Peyer's patch (tissue), 4 donors: ENCODE measurements around the gene C8B. TPM values are rescaled to one million over a fixed set of nuclear protein-coding genes. Genes with fewer than 3 reads are reported as not detected.

Source experiments
- DNase-seq, 3 donors: peaks; one replicate each; pipeline ENCODE4 v3.0.0-alpha.2; 2017 to 2019
- H3K27ac ChIP-seq, 4 donors: fragments of 200-600 bp; sonication (generic); one replicate each; pipeline ENCODE4 v1.5.1; 2016 to 2019
- H3K27me3 ChIP-seq, 2 donors: fragments of 200-600 bp; sonication (generic); one replicate each; pipeline ENCODE4 v1.5.1; 2019
- H3K36me3 ChIP-seq, 3 donors: fragments of 200-600 bp; sonication (generic); one replicate each; pipeline ENCODE4 v1.5.1; 2016 to 2019
- H3K4me1 ChIP-seq, 4 donors: fragments of 200-600 bp; sonication (generic); one replicate each; pipeline ENCODE4 v1.5.1; 2016 to 2019
- H3K4me3 ChIP-seq, 4 donors: fragments of 200-600 bp; sonication (generic); 1 replicate in 3 of 4; 2 replicates in 1 of 4; pipeline ENCODE4 v1.5.1; 2016 to 2019; ENCODE audit warnings: mild to moderate bottlenecking in 1 of 4
- H3K9me3 ChIP-seq, 4 donors: fragments of 200-600 bp; sonication (generic); one replicate each; pipeline ENCODE4 v1.5.1; 2016 to 2019; ENCODE audit warnings: mild to moderate bottlenecking in 1 of 4
- POLR2A ChIP-seq, 2 donors: fragments of 450-650 bp; IDR thresholded peaks; one replicate each; pipeline ENCODE4 v1.5.1; 2017; ENCODE audit warnings: antibody characterized with exemption in 2 of 2, mild to moderate bottlenecking in 2 of 2, moderate library complexity in 2 of 2
- total RNA-seq, 4 donors: library from RNA; depleted of rRNA; stranded (reverse); fragments of >200 nt; gene quantifications; one replicate each; pipeline ENCODE4 v1.1.0, GENCODE V29; 2016
- TF ChIP-seq, protein P1 (sequence below), 6 experiments: fragments of 450-650 bp in 4 of 6; fragments of 200-600 bp in 2 of 6; sonication (generic) in 1 of 6; IDR thresholded peaks; one replicate each; pipeline ENCODE4 v1.5.1; 2017 to 2019; ENCODE audit warnings: antibody characterized with exemption in 6 of 6, mild to moderate bottlenecking in 3 of 6, moderate library complexity in 1 of 6

Gene C8B
- total RNA-seq, 4 donors from 2014 or later, result not detected

- DNase-seq, result no peak
- no peak for TF ChIP-seq POLR2A (IDR thresholded peaks at IDR 0.05)
- TF ChIP-seq, protein P1, sequence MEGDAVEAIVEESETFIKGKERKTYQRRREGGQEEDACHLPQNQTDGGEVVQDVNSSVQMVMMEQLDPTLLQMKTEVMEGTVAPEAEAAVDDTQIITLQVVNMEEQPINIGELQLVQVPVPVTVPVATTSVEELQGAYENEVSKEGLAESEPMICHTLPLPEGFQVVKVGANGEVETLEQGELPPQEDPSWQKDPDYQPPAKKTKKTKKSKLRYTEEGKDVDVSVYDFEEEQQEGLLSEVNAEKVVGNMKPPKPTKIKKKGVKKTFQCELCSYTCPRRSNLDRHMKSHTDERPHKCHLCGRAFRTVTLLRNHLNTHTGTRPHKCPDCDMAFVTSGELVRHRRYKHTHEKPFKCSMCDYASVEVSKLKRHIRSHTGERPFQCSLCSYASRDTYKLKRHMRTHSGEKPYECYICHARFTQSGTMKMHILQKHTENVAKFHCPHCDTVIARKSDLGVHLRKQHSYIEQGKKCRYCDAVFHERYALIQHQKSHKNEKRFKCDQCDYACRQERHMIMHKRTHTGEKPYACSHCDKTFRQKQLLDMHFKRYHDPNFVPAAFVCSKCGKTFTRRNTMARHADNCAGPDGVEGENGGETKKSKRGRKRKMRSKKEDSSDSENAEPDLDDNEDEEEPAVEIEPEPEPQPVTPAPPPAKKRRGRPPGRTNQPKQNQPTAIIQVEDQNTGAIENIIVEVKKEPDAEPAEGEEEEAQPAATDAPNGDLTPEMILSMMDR (IDR thresholded peaks at IDR 0.05), result no peak
- Histone ChIP-seq H3K27ac (no peak overlapping the region), H3K27me3 (no peaks in the 10 kb centered on the region), H3K4me1 (no peaks in the 10 kb centered on the region), H3K36me3 (no peaks in the 10 kb centered on the region), H3K4me3 (no peak overlapping the region), H3K9me3 (no peaks in the 10 kb centered on the region)
Measured at GRCh38 chr1:56923201-56923600, 42.6 kb downstream of the C8B start.

DNA sequence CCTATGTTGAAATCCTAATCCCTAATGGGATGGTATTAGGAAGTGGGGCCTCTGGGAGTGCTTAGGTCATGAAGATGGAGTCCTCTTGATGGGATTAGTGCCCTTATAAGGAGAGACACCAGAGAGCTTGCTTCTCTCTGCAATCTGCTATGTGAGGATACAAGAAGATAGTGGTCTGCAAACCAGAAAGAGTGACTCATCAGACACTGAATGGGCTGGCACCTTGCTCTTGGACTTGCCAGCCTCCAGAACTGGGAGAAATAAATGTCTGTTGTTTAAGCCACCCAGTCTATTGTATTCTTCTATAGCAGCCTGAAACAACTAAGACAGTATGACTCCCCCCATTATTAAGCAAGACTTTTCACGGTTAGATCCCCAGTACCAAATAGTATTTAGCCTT lies 43.3 kb downstream of the C8B start:
- Histone ChIP-seq H3K36me3 (no peaks in the 10 kb centered on the region), H3K9me3 (no peaks in the 10 kb centered on the region), H3K4me3 (no peak overlapping the region), H3K4me1 (no peaks in the 10 kb centered on the region), H3K27me3 (no peaks in the 10 kb centered on the region), H3K27ac (no peak overlapping the region)
- DNase-seq, result no peak
- TF ChIP-seq, protein P1 (IDR thresholded peaks at IDR 0.05), result no peak
- no peak for TF ChIP-seq POLR2A (IDR thresholded peaks at IDR 0.05)

DNA sequence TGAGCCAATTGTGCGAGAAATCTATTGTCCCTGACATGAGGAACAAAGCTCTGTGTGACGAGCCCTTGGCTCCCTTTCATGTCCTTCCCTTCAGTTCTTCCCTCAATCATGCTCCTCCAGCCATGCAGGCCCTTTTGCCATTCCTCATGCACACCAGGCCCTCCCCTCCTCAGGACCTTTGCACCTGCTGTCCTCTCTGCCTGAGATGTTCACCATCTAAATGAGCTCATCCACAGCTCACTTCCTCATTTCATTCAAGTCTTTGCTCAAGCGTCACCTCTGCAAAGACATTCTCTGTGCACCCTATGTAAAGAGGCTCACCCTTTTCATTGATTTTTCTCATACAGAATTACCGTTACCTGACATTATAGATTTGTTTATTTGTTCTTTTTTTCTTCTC lies 43.7 kb downstream of the C8B start:
- no peak overlapping the region for H3K4me3 ChIP-seq
- no peaks in the 10 kb centered on the region for H3K27me3 ChIP-seq
- no peak for TF ChIP-seq POLR2A (IDR thresholded peaks at IDR 0.05)
- TF ChIP-seq, protein P1 (IDR thresholded peaks at IDR 0.05), result no peak
- H3K27ac ChIP-seq, result no peak overlapping the region
- no peaks in the 10 kb centered on the region for H3K36me3 ChIP-seq
- DNase-seq, result no peak
- H3K4me1 ChIP-seq, result no peaks in the 10 kb centered on the region
- no peaks in the 10 kb centered on the region for H3K9me3 ChIP-seq

- TF ChIP-seq POLR2A (IDR thresholded peaks at IDR 0.05), result no peak
- TF ChIP-seq, protein P1 (IDR thresholded peaks at IDR 0.05), result no peak
- Histone ChIP-seq H3K36me3 (no peaks in the 10 kb centered on the region), H3K27ac (no peak overlapping the region), H3K9me3 (no peaks in the 10 kb centered on the region), H3K27me3 (no peaks in the 10 kb centered on the region), H3K4me1 (no peaks in the 10 kb centered on the region), H3K4me3 (no peak overlapping the region)
- DNase-seq, result no peak
Measured at GRCh38 chr1:56921479-56921878, 44.3 kb downstream of the C8B start.

DNA sequence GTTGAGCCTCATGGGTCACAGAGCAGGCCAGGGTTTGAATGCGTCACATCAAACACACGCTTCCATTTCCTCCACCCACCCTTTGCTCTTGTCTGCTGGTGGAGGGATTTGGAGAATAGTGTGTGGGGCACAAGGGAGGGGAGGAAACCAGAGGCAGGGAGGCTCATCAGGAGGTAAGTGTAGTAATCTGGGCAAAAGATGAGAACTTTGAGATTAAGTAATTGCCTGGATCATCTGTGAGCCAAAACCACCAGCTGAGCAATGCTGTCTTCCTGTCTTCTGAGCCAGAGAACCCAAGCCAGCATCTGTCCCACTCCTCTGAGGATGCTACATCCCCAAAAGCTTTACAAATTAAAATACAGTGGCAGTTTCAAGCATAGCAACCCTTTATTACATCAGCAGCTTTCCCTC lies 45.2 kb downstream of the C8B start:
- no peak for DNase-seq
- Histone ChIP-seq H3K27ac (no peak overlapping the region), H3K4me3 (no peak overlapping the region), H3K9me3 (no peaks in the 10 kb centered on the region), H3K27me3 (no peaks in the 10 kb centered on the region), H3K4me1 (no peaks in the 10 kb centered on the region), H3K36me3 (no peaks in the 10 kb centered on the region)
- no peak for TF ChIP-seq POLR2A (IDR thresholded peaks at IDR 0.05)
- TF ChIP-seq, protein P1 (IDR thresholded peaks at IDR 0.05), result no peak

GRCh38 chr1:56917356-56917755 lies 48.5 kb downstream of the C8B start:
- no peak overlapping the region for H3K27ac ChIP-seq
- H3K36me3 ChIP-seq, result no peaks in the 10 kb centered on the region
- no peak for TF ChIP-seq POLR2A (IDR thresholded peaks at IDR 0.05)
- TF ChIP-seq, protein P1 (IDR thresholded peaks at IDR 0.05), result no peak
- no peaks in the 10 kb centered on the region for H3K9me3 ChIP-seq
- no peaks in the 10 kb centered on the region for H3K4me1 ChIP-seq
- no peak for DNase-seq
- no peak overlapping the region for H3K4me3 ChIP-seq
- H3K27me3 ChIP-seq, result no peaks in the 10 kb centered on the region
